ENCODE data around the gene GRK6.

DNA sequence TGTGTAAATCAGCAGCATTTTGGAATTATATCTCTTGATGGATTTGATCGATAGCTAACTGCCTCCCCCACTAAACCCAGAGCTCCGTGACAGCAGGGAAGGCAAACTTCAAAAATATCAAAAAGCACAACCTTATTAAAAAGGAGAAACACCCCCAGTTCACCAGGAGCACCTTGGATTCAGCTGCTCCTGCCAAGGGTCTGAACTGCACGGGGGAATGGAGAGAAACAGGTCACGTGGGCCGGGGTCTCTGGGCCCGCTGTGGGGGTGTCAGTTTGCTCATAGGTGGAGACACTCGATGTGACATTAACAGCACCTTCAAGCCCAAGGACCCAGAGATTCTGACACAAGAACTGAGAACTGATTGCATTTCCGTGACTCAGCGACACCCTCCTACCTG is 43.3 kb upstream of the GRK6 start:
- TF ChIP-seq, protein P1, sequence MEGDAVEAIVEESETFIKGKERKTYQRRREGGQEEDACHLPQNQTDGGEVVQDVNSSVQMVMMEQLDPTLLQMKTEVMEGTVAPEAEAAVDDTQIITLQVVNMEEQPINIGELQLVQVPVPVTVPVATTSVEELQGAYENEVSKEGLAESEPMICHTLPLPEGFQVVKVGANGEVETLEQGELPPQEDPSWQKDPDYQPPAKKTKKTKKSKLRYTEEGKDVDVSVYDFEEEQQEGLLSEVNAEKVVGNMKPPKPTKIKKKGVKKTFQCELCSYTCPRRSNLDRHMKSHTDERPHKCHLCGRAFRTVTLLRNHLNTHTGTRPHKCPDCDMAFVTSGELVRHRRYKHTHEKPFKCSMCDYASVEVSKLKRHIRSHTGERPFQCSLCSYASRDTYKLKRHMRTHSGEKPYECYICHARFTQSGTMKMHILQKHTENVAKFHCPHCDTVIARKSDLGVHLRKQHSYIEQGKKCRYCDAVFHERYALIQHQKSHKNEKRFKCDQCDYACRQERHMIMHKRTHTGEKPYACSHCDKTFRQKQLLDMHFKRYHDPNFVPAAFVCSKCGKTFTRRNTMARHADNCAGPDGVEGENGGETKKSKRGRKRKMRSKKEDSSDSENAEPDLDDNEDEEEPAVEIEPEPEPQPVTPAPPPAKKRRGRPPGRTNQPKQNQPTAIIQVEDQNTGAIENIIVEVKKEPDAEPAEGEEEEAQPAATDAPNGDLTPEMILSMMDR (IDR thresholded peaks at IDR 0.05): no peak
- no peak for TF ChIP-seq POLR2A (IDR thresholded peaks at IDR 0.05)
